Dendritic cell treated with granulocyte-macrophage colony-stimulating factor and Interleukin-4, amounts not matched to agents 40 ng/mL and 50 ng/mL, for 4 days (primary cell): ENCODE measurements around the gene FMNL2.

ENCODE experiments used
- H3K27ac Mint-ChIP-seq: one replicate; pipeline ENCODE4 v1.8.0; 2022; ENCODE audit warnings: mild to moderate bottlenecking, mixed read lengths
- H3K27me3 Mint-ChIP-seq: one replicate; pipeline ENCODE4 v1.8.0; 2022; ENCODE audit warnings: mild to moderate bottlenecking, mixed read lengths
- H3K36me3 Mint-ChIP-seq: one replicate; pipeline ENCODE4 v1.8.0; 2022; ENCODE audit warnings: low read depth, mixed read lengths
- H3K4me1 Mint-ChIP-seq: one replicate; pipeline ENCODE4 v1.8.0; 2022; ENCODE audit warnings: low read depth, mixed read lengths
- H3K4me3 Mint-ChIP-seq: one replicate; pipeline ENCODE4 v1.8.0; 2022; ENCODE audit warnings: mild to moderate bottlenecking, moderate library complexity, mixed read lengths
- H3K9me3 Mint-ChIP-seq: one replicate; pipeline ENCODE4 v1.8.0; 2022; ENCODE audit warnings: mixed read lengths
- intact Hi-C: fragments of 100-400 bp; cut with micrococcal nuclease; formaldehyde crosslinking; loops from one replicate; pipeline ENCODE4 v1.15.0; 2022

Gene FMNL2

DNA sequence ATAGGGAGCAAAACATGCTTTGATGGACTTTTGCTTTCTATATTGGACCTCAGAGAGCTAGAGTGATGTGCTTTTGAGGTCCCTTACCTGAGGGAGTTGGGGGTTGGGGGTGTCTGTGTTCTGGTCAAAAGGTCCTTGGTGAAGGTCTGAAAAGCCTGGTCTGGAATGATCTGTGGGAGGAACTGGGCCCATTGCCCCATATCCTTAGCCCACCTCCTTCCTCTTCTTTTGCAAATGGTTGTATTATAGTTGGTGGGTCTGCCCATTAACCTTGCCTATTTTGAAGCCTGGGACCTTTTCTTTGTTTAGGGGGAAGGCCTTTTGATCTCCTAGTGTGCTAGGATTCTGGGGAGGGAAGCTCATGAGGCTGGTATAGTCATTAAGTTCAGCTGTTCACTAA lies 88.7 kb downstream of the FMNL2 start:
- H3K4me3 Mint-ChIP-seq: no peak overlapping the region
- H3K9me3 Mint-ChIP-seq: no peaks in the 10 kb centered on the region
- peaks cover 39% of the 10 kb centered on the region for H3K4me1 Mint-ChIP-seq
- H3K27ac Mint-ChIP-seq: peak overlapping the region; percentile 48
- intact Hi-C loops: loop anchor here (5.0 to 10.0 kb wide), 3 partner anchors 86 to 389 kb away; partner anchors contain the start of gene FMNL2
- no peaks in the 10 kb centered on the region for H3K36me3 Mint-ChIP-seq
- H3K27me3 Mint-ChIP-seq: no peaks in the 10 kb centered on the region

DNA sequence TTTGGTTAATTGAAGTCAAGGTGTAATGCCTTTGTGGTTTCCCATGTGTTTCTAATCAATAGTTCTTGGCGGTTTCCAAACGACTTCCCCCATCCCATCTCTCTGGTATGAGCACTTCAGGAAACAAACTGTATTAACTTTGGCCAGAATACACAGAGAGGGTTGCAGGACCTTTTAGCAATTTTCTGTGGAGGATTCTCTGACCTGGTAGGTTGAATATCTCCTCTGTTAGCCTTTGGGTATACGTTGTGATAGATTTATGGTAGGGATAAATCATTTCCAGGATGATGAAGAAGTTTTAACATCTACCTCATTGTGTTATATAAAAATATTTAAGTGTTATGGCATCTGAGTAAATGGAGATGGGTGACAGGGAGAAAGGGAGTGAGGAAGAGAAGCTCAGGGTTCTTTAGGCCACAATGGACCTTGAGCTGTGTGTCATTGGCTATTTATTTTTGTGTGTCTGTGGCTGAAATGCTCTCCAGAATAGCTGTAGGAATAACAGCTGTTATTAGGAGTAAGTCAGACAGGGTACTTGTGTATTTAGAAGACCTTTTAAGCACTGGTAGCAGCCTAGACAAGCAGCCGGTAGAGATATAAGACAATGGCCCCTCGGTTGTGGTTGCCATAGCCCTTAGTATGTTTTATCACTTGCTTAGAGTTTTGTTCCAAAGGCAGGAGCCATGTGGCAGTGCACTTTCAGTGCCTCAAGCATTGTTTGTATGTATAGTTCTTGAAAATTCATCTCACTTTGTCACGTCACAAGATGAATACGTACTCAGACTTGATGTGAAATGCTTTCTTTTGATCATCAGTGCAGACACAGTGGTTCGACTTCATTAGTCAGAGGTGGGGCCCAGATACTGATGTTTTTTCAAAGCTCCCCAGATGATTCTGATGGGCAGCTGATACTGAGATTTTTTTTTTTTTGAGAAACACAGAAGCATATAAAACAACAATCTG lies 91.1 kb downstream of the FMNL2 start:
- H3K27me3 Mint-ChIP-seq: no peaks in the 10 kb centered on the region
- peaks cover 23% of the 10 kb centered on the region for H3K4me1 Mint-ChIP-seq
- H3K36me3 Mint-ChIP-seq: no peaks in the 10 kb centered on the region
- H3K27ac Mint-ChIP-seq: no peak overlapping the region
- intact Hi-C loops: loop anchor here (10.0 kb wide), 1 partner anchor 391 kb away; no protein-coding TSS in a partner anchor
- H3K4me3 Mint-ChIP-seq: no peak overlapping the region
- no peaks in the 10 kb centered on the region for H3K9me3 Mint-ChIP-seq

DNA sequence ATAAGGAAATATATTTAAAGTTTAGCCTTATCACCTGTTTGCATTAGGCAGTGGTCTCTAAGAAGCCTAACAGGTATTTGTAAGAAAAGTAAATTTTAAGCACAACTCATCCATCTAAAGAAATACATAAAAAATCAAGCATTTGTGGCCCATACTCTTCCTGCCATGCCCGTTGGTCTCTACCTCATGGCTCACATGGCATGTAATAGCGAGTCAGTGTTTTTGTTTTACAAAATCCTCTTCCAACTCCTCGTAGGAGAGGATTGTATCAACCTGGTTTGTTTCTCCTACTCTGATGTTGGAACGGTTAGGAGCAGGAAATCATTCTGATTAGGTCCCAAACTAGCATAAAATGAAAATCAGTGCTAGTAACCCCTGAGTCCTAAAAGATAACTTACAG lies 91.8 kb downstream of the FMNL2 start:
- H3K4me3 Mint-ChIP-seq: no peak overlapping the region
- H3K36me3 Mint-ChIP-seq: no peaks in the 10 kb centered on the region
- no peaks in the 10 kb centered on the region for H3K9me3 Mint-ChIP-seq
- H3K27ac Mint-ChIP-seq: no peak overlapping the region
- intact Hi-C loops: loop anchor here (10.0 kb wide), 1 partner anchor 392 kb away; no protein-coding TSS in a partner anchor
- H3K27me3 Mint-ChIP-seq: no peaks in the 10 kb centered on the region
- H3K4me1 Mint-ChIP-seq: peaks cover 17% of the 10 kb centered on the region

DNA sequence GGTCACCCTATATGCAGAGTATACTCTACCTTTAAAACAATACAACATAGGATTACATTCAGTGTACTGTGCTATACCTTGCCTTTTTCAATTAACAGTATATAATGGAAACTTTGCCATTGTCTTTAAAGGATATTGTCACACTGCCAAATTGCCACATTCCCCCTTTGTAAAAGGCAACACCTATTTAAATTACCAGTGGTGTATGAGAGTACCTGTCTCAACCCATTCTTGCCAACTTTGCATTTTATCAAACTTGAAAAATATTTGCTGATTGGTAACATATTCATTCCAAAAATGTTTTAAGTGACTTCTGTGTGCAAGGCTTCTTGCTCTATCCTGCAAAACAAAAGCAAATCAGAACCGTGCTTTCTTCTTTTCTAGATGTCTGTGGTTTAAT lies 92.9 kb downstream of the FMNL2 start:
- Mint-ChIP-seq H3K36me3 (no peaks in the 10 kb centered on the region), H3K27ac (no peak overlapping the region), H3K4me1 (peaks cover 21% of the 10 kb centered on the region), H3K9me3 (no peaks in the 10 kb centered on the region), H3K27me3 (no peaks in the 10 kb centered on the region), H3K4me3 (no peak overlapping the region)
- intact Hi-C loops: loop anchor here (10.0 kb wide), 1 partner anchor 393 kb away; no protein-coding TSS in a partner anchor

DNA sequence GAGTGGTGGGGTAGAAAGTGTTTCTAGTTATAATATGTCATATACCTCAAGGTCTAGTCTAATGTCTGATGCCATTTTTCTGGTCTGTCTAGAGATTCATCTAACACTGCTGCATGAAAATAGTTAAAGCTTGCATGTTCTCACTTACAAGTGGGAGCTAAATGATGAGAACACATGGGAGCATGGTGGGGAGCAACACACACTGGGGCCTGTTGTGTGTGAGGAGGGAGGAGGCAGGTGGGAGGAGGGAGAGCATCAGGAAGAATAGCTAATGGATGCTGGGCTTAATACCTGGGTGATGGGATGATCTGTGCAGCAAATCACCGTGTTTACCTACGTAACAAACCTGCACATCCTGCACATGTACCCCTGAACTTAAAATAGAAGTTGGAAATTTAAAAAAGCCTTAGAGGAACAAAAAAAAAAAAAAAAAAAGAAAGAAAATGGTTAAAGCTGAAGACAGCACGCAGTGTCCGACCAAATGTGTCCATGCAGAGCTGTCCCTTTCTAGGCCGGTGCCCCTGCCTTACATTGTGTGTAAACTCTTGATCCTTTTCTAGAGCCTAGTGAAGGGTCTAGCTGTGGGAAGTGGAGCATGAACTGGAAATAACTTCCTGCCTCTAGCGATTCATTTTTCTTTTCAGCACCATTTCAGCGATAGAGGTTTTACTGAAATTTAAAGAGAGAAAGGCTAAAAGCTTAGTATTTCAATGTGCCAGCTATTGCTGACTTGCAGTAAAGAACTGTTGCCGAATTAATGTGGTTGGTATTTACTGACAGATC lies 94.0 kb downstream of the FMNL2 start:
- Mint-ChIP-seq H3K27ac (no peak overlapping the region), H3K36me3 (no peaks in the 10 kb centered on the region), H3K4me3 (no peak overlapping the region), H3K9me3 (no peaks in the 10 kb centered on the region), H3K27me3 (no peaks in the 10 kb centered on the region), H3K4me1 (peaks cover 23% of the 10 kb centered on the region)
- intact Hi-C loops: loop anchor here (10.0 kb wide), 1 partner anchor 394 kb away; no protein-coding TSS in a partner anchor

DNA sequence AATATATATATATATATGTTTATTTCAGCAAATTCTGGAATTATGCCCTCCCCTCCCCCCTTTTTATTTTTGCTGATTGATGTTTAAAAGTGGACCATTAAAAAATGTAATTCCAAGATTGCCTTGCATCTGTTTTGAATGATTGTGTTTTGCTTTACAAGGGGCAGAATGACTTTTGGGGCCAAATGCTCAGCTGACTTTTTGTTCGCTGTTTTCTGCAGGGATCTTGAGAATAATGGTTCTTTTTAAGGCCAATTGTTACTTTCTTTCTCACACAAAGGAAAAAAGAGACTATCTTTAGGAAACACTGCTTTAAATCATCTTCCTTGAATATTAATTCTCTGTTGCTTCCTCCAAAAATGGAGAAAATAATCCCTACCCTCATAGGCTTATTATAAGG lies 95.9 kb downstream of the FMNL2 start:
- Mint-ChIP-seq H3K27me3 (no peaks in the 10 kb centered on the region), H3K4me1 (peaks cover 28% of the 10 kb centered on the region), H3K4me3 (no peak overlapping the region), H3K36me3 (no peaks in the 10 kb centered on the region), H3K9me3 (no peaks in the 10 kb centered on the region), H3K27ac (no peak overlapping the region)
- intact Hi-C loops: no loop called here

DNA sequence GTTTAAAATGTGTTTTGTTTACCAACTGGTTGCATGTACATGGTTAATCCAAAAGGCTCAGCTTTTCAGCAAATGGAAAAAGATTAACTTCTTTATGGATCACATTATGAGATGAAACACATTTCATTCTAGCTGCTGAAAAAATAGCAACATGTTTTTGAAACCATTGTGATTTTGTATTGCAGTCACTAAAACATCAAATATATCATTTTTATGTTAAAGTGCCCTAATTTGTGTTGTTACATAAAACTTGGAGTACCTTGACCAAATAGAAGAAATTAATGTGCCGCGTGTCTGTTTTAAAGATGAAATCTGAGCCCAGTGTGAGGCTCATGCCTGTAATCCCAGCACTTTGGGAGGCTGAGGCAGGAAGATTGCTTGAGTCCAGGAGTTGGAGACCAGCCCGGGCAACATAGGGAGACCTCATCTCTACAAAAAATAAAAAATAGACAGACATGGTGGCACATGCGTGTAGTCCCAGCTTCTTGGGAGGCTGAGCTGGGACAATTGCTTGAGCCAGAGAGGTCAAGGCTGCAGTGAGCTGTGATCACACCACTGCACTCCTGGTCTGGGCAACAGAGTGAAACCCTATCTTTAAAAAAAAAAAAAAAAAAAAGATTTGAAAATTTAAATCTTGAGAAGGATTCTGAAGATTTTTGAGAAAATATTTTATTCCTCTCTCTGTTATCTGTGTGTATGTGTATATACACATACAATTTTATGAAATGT lies 96.6 kb downstream of the FMNL2 start:
- Mint-ChIP-seq H3K9me3 (no peaks in the 10 kb centered on the region), H3K36me3 (no peaks in the 10 kb centered on the region), H3K27ac (peak overlapping the region; percentile 46), H3K27me3 (no peaks in the 10 kb centered on the region), H3K4me1 (peaks cover 28% of the 10 kb centered on the region), H3K4me3 (no peak overlapping the region)
- intact Hi-C loops: no loop called here

DNA sequence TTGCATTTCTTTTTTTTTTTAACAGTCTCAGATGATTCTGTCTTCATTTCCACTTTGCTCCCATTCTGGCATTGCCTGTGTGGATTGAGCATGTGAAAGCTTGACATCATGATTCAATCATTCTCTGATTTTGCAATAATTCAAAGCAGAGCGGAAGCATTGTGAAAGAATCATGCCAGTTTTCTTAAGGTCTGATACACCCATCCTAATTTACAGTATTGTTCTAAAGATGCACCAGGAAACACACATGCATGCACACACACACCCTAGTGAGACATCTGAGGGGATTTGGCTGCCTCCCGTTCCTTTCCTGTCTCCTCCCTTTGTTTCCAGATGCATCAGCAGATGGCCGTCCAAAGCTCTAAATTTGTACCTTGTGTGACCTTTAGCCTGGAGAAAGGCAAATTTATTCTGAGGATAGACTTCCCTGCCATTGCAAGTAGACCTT lies 97.3 kb downstream of the FMNL2 start:
- intact Hi-C loops: no loop called here
- no peaks in the 10 kb centered on the region for H3K9me3 Mint-ChIP-seq
- peaks cover 28% of the 10 kb centered on the region for H3K4me1 Mint-ChIP-seq
- no peaks in the 10 kb centered on the region for H3K27me3 Mint-ChIP-seq
- H3K4me3 Mint-ChIP-seq: no peak overlapping the region
- H3K27ac Mint-ChIP-seq: peak overlapping the region; percentile 46
- H3K36me3 Mint-ChIP-seq: no peaks in the 10 kb centered on the region

DNA sequence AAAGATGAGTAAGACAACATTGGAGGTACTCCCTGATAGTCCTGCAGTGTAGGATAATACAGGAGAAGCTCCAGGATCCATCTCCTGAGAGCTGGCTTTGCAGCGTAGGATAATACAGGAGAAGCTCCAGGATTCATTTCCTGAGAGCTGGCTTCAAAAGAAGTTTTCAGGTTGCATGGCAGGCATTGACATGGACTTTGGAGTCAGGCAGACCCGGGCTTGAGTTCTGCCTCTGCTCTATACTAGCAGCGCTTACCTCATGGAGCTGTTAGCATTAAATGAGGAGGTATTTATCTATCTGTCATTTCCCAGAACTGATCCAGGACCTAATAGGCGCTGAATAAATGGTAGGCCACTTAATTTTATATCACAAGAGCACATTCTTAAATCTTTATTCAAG lies 97.8 kb downstream of the FMNL2 start:
- intact Hi-C loops: no loop called here
- Mint-ChIP-seq H3K27me3 (no peaks in the 10 kb centered on the region), H3K4me1 (peaks cover 28% of the 10 kb centered on the region), H3K4me3 (no peak overlapping the region), H3K27ac (peak overlapping the region; percentile 46), H3K9me3 (no peaks in the 10 kb centered on the region), H3K36me3 (no peaks in the 10 kb centered on the region)

DNA sequence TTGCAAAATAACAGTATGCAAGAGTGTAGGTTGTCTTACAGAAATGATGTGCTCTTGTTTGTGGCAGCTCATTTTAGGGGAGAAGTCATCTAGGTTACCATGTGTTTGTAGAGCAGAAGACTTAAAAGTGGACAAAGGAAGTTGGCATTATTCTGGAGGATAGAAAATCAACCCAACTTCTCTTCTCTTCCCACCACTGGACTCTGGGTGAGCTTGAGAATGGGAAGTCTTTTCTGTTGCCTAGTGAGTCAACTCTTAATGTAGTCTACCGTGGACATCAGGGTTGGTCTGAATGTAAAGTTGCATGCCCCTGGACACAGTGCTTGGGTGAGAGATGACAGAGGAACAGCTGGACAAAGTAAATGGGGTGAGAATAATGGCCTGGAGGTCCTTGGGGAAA lies 98.3 kb downstream of the FMNL2 start:
- Mint-ChIP-seq H3K4me1 (peaks cover 28% of the 10 kb centered on the region), H3K27ac (peak overlapping the region; percentile 34), H3K36me3 (no peaks in the 10 kb centered on the region), H3K4me3 (no peak overlapping the region), H3K27me3 (no peaks in the 10 kb centered on the region), H3K9me3 (no peaks in the 10 kb centered on the region)
- intact Hi-C loops: no loop called here

DNA sequence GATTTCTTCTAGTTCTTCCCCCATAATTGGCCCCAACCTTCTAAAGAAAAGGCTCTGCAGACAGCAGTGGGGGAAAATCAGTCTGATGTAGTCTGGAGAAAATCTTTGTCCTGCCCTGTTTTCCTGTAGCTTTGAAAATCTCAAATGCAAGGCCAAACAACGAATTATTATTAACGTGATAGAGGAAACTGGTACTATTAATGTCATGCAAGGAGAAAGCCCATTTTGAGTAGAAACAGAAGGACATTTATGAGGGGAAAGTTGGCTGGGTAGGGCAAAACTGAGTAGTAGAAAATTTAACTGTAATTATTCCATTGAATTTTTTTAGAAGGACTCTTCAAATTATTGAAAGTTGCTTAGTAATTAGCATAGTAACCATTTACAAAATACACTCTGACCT lies 98.8 kb downstream of the FMNL2 start:
- intact Hi-C loops: no loop called here
- no peaks in the 10 kb centered on the region for H3K36me3 Mint-ChIP-seq

DNA sequence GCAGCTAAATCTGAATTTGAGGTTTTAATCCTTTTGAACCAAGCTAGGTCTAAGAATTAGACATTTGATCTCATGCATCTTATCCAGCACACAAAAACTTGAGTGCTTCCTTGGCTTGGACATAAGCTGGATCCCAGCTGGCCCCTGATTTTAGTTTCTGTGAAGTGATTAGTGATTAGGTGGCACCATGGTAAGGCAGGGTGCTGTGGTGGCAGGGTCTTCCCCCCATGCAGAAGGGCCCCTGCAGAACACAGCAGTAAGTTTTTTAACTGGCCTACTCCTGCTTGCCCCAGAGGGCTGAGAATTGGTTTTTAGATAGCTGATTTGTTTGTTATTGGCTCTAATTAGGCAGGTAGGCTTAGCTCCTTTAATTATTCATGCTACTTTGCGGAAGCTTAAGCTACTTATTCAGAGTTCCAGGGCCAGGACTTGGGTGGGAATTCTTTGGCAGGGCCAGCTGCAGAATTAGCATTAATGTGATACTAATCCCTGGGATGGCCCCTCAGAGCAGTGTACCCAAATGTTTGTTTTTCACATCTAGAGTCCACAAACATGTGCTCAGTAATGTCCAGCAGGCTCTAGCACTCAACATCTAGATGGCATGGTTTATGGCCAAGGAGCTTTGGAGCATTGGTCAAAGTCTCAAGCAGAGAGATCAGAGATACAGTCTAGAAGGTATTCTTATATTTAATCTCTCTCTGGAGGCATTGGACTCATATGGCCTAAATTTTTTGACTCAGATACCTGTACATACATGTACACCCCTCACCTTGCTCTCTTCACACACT lies 99.6 kb downstream of the FMNL2 start:
- Mint-ChIP-seq H3K27ac (no peak overlapping the region), H3K9me3 (no peaks in the 10 kb centered on the region), H3K27me3 (no peaks in the 10 kb centered on the region), H3K36me3 (no peaks in the 10 kb centered on the region), H3K4me1 (peaks cover 28% of the 10 kb centered on the region), H3K4me3 (no peak overlapping the region)
- intact Hi-C loops: no loop called here

More for the DNA sequence above, 98.8 kb downstream of the FMNL2 start:
- Mint-ChIP-seq H3K27me3 (no peaks in the 10 kb centered on the region), H3K9me3 (no peaks in the 10 kb centered on the region), H3K4me3 (no peak overlapping the region), H3K27ac (peak overlapping the region; percentile 34), H3K4me1 (peaks cover 28% of the 10 kb centered on the region)

DNA sequence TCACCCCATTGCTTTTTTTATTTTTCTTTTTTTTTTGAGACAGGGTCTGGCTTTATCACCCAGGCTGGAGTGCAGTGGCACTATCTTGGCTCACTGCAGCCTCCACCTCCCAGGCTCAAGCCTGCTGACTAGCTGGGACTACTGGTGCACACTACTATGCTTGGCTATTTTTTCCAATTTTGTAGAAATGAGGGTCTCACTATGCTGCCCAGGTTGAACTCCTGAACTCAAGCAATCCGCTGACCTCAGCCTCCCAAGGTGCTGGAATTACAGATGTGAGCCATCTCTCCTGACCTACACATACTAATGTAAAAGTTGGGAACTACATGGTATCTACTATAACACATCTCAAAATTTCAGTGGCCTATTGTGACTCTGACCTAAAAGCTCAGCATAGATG lies 101.2 kb downstream of the FMNL2 start:
- intact Hi-C loops: no loop called here
- no peaks in the 10 kb centered on the region for H3K36me3 Mint-ChIP-seq

More for the DNA sequence above, 101.2 kb downstream of the FMNL2 start:
- no peaks in the 10 kb centered on the region for H3K27me3 Mint-ChIP-seq
- H3K4me3 Mint-ChIP-seq: no peak overlapping the region
- no peaks in the 10 kb centered on the region for H3K9me3 Mint-ChIP-seq
- no peak overlapping the region for H3K27ac Mint-ChIP-seq
- H3K4me1 Mint-ChIP-seq: peaks cover 30% of the 10 kb centered on the region
